Measurements from ENCODE around the gene CEP120. TPM values are rescaled to one million over a fixed set of nuclear protein-coding genes. Genes with fewer than 3 reads are reported as not detected.
"Not testable (repeated sequence)": the region's sequence is repeated elsewhere in the genome, so short reads cannot be mapped to it uniquely, and the experiment has no call there.

Gene CEP120
- total RNA-seq, 1 donor from 2014 or later: 21.8 TPM

DNA sequence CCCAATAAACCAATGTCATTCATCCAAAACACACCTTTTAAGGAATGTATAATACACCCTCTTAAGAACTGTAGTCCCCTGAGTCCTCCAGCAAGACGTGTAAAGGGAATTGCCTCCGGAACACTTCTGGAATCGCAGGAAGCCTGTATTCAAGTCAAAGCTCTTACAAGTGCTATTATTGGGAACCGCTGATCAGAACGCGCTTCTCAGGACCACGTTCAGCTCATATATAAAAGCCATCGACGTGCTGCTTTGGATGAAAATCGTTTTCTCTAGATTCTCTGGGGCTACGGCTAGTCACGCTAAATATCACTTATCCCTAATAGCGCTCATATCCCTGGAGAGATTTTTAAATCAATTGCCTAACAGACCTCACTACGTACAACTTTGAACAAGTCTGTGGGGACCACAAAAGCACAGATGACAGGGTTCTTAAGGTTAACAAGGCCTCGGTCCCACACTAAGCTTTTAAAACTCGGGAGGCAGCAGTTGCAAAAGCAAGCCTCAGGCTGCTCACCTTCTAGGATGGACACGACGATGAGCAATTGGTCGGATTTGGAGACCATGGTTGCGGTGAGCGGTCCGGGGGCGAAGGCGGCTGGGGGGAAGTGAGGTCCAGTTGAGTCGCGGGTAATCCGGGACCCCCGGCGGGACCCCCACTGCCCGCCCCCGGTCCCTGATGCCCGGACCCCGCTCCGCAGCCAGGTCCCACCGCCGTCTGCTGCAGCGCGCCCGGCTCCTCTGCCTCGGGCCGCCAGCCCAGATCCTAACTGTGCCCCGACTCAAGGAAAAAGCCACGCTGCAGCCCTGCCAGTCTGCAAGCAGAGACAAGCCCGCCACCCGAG is 548 bp downstream of the CEP120 start:
- Mint-ChIP-seq H3K27me3 (no peaks in the 10 kb centered on the region), H3K36me3 (ENCODE audit: insufficient read depth) (no peaks in the 10 kb centered on the region), H3K27ac (no peak overlapping the region), H3K4me1 (ENCODE audit: low read depth) (peaks cover 5% of the 10 kb centered on the region), H3K9me3 (ENCODE audit: low read depth) (no peaks in the 10 kb centered on the region), H3K4me3 (ENCODE audit: low read depth) (no peak overlapping the region)
- TF ChIP-seq, protein P1, sequence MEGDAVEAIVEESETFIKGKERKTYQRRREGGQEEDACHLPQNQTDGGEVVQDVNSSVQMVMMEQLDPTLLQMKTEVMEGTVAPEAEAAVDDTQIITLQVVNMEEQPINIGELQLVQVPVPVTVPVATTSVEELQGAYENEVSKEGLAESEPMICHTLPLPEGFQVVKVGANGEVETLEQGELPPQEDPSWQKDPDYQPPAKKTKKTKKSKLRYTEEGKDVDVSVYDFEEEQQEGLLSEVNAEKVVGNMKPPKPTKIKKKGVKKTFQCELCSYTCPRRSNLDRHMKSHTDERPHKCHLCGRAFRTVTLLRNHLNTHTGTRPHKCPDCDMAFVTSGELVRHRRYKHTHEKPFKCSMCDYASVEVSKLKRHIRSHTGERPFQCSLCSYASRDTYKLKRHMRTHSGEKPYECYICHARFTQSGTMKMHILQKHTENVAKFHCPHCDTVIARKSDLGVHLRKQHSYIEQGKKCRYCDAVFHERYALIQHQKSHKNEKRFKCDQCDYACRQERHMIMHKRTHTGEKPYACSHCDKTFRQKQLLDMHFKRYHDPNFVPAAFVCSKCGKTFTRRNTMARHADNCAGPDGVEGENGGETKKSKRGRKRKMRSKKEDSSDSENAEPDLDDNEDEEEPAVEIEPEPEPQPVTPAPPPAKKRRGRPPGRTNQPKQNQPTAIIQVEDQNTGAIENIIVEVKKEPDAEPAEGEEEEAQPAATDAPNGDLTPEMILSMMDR (IDR thresholded peaks at IDR 0.05; ENCODE audit: unreplicated experiment): no peak
- no peak for DNase-seq (ENCODE audit: low spot score, unreplicated experiment)

DNA sequence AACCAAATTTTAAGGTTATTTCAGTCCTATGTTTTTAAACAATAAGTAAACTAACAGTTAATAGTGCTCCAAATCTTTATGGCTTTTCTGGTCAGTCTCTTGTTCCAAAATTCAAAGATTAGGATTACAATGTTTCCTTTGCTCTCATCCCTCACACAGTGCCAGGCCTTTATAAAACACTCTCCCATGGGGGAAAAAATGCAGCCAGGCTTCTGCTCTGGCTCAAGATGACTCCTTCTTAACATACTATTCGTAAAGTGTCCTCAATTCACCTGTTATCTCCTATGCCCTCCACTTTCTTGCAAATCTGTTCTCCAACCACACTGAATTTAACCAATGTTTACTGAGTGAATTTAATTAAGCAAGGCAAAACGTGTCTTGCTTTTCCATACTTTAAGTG is 1.4 kb downstream of the CEP120 start:
- TF ChIP-seq, protein P1 (IDR thresholded peaks at IDR 0.05; ENCODE audit: unreplicated experiment): no peak
- no peaks in the 10 kb centered on the region for H3K36me3 Mint-ChIP-seq (ENCODE audit: insufficient read depth)
- H3K4me1 Mint-ChIP-seq (ENCODE audit: low read depth): peaks cover 5% of the 10 kb centered on the region
- H3K9me3 Mint-ChIP-seq (ENCODE audit: low read depth): no peaks in the 10 kb centered on the region
- H3K27me3 Mint-ChIP-seq: no peaks in the 10 kb centered on the region
- H3K4me3 Mint-ChIP-seq (ENCODE audit: low read depth): no peak overlapping the region
- no peak overlapping the region for H3K27ac Mint-ChIP-seq
- DNase-seq (ENCODE audit: low spot score, unreplicated experiment): no peak

DNA sequence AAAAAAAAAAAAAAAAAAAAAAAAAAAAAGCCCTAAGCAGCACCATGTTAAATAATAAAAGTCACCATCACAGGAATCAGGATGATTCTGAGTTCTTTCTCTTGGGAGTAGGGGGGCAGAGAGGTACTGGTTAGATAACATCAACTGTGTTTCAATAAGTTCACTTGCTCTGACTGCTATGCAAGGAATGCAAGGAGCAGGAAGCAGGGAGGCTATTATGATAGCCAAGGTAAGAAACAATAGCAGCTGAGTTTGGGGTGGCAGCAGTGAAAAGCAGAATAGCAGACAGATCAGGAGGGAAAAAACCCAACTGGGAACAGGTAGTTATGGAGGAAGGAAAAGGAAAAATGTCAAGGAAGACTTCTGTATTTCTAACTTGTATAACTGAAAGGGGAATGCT is 8.2 kb downstream of the CEP120 start:
- Mint-ChIP-seq H3K4me1 (ENCODE audit: low read depth) (peaks cover 3% of the 10 kb centered on the region), H3K9me3 (ENCODE audit: low read depth) (no peaks in the 10 kb centered on the region), H3K27ac (peak overlapping the region; percentile 4), H3K36me3 (ENCODE audit: insufficient read depth) (peaks cover 27% of the 10 kb centered on the region), H3K27me3 (no peaks in the 10 kb centered on the region), H3K4me3 (ENCODE audit: low read depth) (no peak overlapping the region)
- TF ChIP-seq, protein P1 (IDR thresholded peaks at IDR 0.05; ENCODE audit: unreplicated experiment): no peak
- DNase-seq (ENCODE audit: low spot score, unreplicated experiment): no peak

DNA sequence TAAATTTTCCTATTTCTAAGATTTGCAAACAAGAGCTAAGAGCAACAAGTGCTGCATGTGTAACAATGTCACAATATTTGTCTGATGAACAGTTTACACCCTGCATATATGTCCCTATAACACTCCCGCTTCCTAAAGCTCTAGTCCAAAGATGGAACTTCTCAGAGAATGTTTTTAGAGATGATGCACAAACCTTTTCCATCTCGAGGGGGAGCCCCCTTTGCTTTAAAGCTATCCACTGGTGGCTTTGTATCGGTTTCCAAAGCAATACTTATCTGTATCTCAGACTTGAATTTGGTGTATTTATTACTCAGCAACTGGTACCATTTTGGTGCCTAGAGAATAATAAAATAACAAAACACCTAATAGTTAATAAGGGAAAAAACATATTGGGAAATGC is 11.0 kb downstream of the CEP120 start:
- TF ChIP-seq, protein P1 (IDR thresholded peaks at IDR 0.05; ENCODE audit: unreplicated experiment): no peak
- Mint-ChIP-seq H3K4me1 (ENCODE audit: low read depth) (peaks cover 17% of the 10 kb centered on the region), H3K36me3 (ENCODE audit: insufficient read depth) (peaks cover 32% of the 10 kb centered on the region), H3K4me3 (ENCODE audit: low read depth) (no peak overlapping the region), H3K27ac (no peak overlapping the region), H3K9me3 (ENCODE audit: low read depth) (no peaks in the 10 kb centered on the region), H3K27me3 (no peaks in the 10 kb centered on the region)
- DNase-seq (ENCODE audit: low spot score, unreplicated experiment): no peak

DNA sequence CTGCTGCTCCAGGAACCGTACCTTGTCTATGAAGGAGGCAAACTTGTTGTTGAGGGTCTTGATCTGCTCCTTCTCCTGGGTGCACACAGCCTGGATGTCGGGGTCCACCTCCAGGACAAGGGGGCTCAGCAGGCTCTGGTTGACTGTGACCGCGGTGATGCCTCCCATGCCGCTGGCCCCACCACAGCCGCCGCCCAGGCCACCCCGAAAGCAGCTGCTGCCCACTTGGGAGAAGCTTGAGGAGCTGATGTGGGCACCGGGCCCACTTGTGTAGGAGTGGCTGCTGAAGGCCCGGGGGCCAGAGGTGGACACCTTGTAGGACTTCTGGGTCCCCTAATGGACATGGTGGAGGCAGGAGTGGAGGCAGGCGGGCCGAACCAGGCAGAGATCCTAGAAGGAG is 21.2 kb downstream of the CEP120 start:
- not testable (repeated sequence) for H3K27ac Mint-ChIP-seq; H3K27me3 Mint-ChIP-seq; DNase-seq (ENCODE audit: low spot score, unreplicated experiment); H3K4me3 Mint-ChIP-seq (ENCODE audit: low read depth); H3K4me1 Mint-ChIP-seq (ENCODE audit: low read depth); H3K9me3 Mint-ChIP-seq (ENCODE audit: low read depth)
- peaks cover 28% of the 10 kb centered on the region for H3K36me3 Mint-ChIP-seq (ENCODE audit: insufficient read depth)

DNA sequence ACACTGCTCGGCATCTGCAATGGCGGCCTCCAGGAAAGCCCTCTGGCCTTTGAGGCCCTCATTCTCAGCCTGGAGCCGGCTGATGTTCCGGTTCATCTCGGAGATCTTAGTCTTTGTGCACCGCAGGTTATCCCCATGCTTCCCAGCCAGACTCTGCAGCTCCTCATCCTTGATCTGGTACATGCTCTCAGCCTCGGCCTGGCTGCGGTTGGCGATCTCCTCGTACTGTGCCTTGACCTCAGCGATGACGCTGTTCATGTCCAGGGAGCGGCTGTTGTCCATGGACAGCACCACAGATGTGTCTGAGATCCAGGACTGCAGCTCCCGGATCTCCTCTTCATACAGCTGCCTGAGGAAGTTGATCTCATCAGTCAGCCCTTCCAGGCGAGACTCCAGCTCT is 21.9 kb downstream of the CEP120 start:
- H3K36me3 Mint-ChIP-seq (ENCODE audit: insufficient read depth): peaks cover 30% of the 10 kb centered on the region
- no peak overlapping the region for H3K27ac Mint-ChIP-seq

DNA sequence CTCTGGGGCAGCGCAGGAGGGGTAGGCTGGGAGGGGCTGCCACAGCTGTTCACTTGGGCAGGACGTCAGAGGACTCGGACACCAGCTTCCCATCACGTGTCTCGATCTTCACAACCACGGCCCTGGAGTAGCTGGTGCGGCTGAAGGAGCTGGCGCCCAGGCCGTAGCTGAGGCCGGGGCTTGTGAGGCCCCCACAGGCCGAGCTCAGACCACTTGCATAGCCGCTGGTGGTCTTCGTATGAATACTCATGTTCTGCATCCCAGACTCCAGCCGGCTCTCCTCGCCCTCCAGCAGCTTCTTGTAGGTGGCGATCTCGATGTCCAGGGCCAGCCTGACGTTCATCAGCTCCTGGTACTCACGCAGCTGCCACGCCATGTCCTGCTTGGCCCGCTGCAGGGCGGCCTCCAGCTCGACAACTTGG is 22.3 kb downstream of the CEP120 start:
- not testable (repeated sequence) for H3K4me1 Mint-ChIP-seq (ENCODE audit: low read depth); DNase-seq (ENCODE audit: low spot score, unreplicated experiment); H3K9me3 Mint-ChIP-seq (ENCODE audit: low read depth); H3K4me3 Mint-ChIP-seq (ENCODE audit: low read depth); H3K27me3 Mint-ChIP-seq; H3K27ac Mint-ChIP-seq
- peaks cover 30% of the 10 kb centered on the region for H3K36me3 Mint-ChIP-seq (ENCODE audit: insufficient read depth)

More for the DNA sequence above, 21.9 kb downstream of the CEP120 start:
- no peak overlapping the region for H3K4me3 Mint-ChIP-seq (ENCODE audit: low read depth)
- TF ChIP-seq, protein P1 (IDR thresholded peaks at IDR 0.05; ENCODE audit: unreplicated experiment): no peak
- no peaks in the 10 kb centered on the region for H3K9me3 Mint-ChIP-seq (ENCODE audit: low read depth)
- no peaks in the 10 kb centered on the region for H3K27me3 Mint-ChIP-seq
- no peak for DNase-seq (ENCODE audit: low spot score, unreplicated experiment)
- H3K4me1 Mint-ChIP-seq (ENCODE audit: low read depth): peaks cover 5% of the 10 kb centered on the region
